ENCODE measurements around the gene NPW. TPM values are rescaled to one million over a fixed set of nuclear protein-coding genes. Genes with fewer than 3 reads are reported as not detected.

The NPW gene
- total RNA-seq, 2 experiments from 2014 or later, result 0.85 to 3.7 TPM

DNA sequence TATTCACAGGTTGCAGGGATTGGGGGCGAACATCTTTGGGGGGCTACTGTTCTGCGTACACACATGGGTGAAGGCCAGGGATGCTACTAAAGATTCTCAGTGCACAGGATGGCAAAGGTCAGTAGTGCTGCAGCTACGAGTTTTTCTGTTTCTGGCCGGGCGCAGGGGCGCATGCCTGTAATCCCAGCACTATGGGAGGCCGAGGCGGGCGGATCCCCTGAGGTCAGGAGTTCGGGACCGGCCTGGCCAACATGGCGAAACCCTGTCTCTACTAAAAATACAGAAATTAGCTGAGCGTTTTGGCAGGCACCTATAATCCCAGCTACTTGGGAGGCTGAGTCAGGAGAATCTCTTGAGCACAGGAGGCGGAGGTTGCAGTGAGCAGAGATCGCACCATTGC lies 6.1 kb upstream of the NPW start:
- intact Hi-C loops (cut with micrococcal nuclease; ENCODE audit: unreplicated experiment), result no loop called here
- no peak overlapping the region for H3K27ac ChIP-seq (ENCODE audit: low read depth, low read length, poor library complexity, severe bottlenecking)

DNA sequence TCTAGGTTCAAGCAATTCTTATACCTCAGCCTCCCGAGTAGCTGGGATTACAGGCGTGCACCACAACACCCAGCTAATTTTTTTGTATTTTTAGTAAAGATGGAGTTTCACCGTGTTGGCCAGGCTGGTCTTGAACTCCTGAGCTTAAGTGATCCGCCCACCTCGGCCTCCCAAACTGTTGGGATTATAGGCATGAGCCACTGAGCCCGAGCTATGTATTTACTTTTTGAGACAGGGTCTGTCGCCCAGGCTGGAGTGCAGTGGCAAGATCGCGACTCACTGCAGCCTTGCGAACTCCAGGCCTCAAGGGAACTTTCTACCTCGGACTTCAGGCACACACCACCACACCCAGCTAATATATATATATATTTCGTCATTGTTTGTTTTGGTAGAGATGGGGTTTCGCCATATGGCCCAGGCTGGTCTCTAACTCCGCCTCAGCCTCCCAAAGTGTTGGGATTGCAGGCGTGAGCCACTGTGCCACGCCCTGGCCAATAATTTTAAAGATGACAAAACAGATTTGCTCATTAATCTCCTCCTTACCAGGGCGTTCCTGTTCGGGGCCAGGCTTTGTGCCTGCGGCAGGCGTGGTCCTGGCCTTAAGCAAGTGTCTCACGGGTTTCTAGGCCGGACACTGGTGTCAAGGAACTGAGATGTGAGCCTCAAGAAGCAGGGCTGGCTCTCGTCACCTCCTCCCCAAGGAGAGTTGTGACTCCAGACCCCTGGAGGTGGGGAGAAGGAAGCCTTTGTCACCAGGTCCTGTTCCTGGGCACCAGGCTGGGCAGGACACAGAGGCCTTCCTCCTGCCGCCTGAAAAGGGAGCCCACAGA lies 4.3 kb upstream of the NPW start:
- H3K79me2 ChIP-seq (ENCODE audit: insufficient read depth, low read depth, low read length), result peaks cover 5% of the 10 kb centered on the region; the same call in 1 of the 2 replicates
- H3K4me2 ChIP-seq (ENCODE audit: low read length), result no peak overlapping the region
- H3K4me1 ChIP-seq (ENCODE audit: insufficient read depth, low read length, poor library complexity, severe bottlenecking), result peaks cover 6% of the 10 kb centered on the region
- POLR2A ChIA-PET, result interaction anchor here (0.6 kb wide), 1 partner anchor 199 kb away, joined by 3 read pairs; the partner anchor contains the start of gene PGP
- H3K4me3 ChIP-seq (ENCODE audit: low read depth, low read length, poor library complexity, severe bottlenecking), result no peak overlapping the region
- no peaks in the 10 kb centered on the region for H3K9me3 ChIP-seq (ENCODE audit: low read length)
- H4K20me1 ChIP-seq (ENCODE audit: insufficient read depth, low read length), result no peaks in the 10 kb centered on the region
- BruUV-seq (replicated peaks), result no TSS peak
- H3K36me3 ChIP-seq (ENCODE audit: insufficient read depth, low read length), result no peaks in the 10 kb centered on the region
- no peak overlapping the region for H2AFZ ChIP-seq (ENCODE audit: low read length)
- H3K9me2 ChIP-seq (ENCODE audit: insufficient read depth, low read length), result no peaks in the 10 kb centered on the region
- no peak for DNase-seq (ENCODE audit: low spot score)
- no peak overlapping the region for H3K27ac ChIP-seq (ENCODE audit: low read depth, low read length, poor library complexity, severe bottlenecking)
- TF ChIP-seq, protein P1, sequence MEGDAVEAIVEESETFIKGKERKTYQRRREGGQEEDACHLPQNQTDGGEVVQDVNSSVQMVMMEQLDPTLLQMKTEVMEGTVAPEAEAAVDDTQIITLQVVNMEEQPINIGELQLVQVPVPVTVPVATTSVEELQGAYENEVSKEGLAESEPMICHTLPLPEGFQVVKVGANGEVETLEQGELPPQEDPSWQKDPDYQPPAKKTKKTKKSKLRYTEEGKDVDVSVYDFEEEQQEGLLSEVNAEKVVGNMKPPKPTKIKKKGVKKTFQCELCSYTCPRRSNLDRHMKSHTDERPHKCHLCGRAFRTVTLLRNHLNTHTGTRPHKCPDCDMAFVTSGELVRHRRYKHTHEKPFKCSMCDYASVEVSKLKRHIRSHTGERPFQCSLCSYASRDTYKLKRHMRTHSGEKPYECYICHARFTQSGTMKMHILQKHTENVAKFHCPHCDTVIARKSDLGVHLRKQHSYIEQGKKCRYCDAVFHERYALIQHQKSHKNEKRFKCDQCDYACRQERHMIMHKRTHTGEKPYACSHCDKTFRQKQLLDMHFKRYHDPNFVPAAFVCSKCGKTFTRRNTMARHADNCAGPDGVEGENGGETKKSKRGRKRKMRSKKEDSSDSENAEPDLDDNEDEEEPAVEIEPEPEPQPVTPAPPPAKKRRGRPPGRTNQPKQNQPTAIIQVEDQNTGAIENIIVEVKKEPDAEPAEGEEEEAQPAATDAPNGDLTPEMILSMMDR (conservative IDR thresholded peaks at IDR 0.05; ENCODE audit: low read length), result no peak
- no peak for TF ChIP-seq EZH2phosphoT487 (IDR thresholded peaks at IDR 0.05; ENCODE audit: borderline replicate concordance, low read depth, low read length)
- intact Hi-C loops (cut with micrococcal nuclease; ENCODE audit: unreplicated experiment), result no loop called here
- CTCF ChIA-PET (ENCODE audit: unreplicated experiment), result no interaction called here

More for the DNA sequence above, 6.1 kb upstream of the NPW start:
- H4K20me1 ChIP-seq (ENCODE audit: insufficient read depth, low read length), result peaks cover 5% of the 10 kb centered on the region; the same call in 1 of the 2 replicates
- no peaks in the 10 kb centered on the region for H3K9me3 ChIP-seq (ENCODE audit: low read length)
- H3K9me2 ChIP-seq (ENCODE audit: insufficient read depth, low read length), result no peaks in the 10 kb centered on the region
- TF ChIP-seq, protein P1 (conservative IDR thresholded peaks at IDR 0.05; ENCODE audit: low read length), result no peak
- no peak for TF ChIP-seq EZH2phosphoT487 (IDR thresholded peaks at IDR 0.05; ENCODE audit: borderline replicate concordance, low read depth, low read length)
- no TSS peak for BruUV-seq (replicated peaks)
- CTCF ChIA-PET (ENCODE audit: unreplicated experiment), result no interaction called here
- H3K4me3 ChIP-seq (ENCODE audit: low read depth, low read length, poor library complexity, severe bottlenecking), result no peak overlapping the region
- POLR2A ChIA-PET, result no interaction called here
- peaks cover 10% of the 10 kb centered on the region for H3K4me1 ChIP-seq (ENCODE audit: insufficient read depth, low read length, poor library complexity, severe bottlenecking)
- peaks cover 19% of the 10 kb centered on the region for H3K79me2 ChIP-seq (ENCODE audit: insufficient read depth, low read depth, low read length)
- H3K4me2 ChIP-seq (ENCODE audit: low read length), result no peak overlapping the region
- no peak for DNase-seq (ENCODE audit: low spot score)
- no peaks in the 10 kb centered on the region for H3K36me3 ChIP-seq (ENCODE audit: insufficient read depth, low read length)
- no peak overlapping the region for H2AFZ ChIP-seq (ENCODE audit: low read length)

DNA sequence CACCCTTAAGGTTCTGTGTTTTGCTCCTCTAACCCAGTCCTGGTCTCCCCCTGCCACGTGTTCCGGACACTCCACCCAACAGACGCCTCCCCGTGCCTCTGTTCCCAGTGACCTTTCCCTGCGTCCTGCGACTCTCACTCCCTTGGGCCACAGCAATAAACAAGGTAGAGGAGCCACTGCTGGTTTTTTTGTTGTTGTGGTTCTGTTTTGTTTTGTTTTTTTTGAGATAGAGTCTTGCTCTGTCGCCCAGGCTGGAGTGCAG lies 3.7 kb upstream of the NPW start:
- no peak for DNase-seq (ENCODE audit: low spot score)
- no TSS peak for BruUV-seq (replicated peaks)
- Histone ChIP-seq H2AFZ (ENCODE audit: low read length) (no peak overlapping the region), H3K4me3 (ENCODE audit: low read depth, low read length, poor library complexity, severe bottlenecking) (no peak overlapping the region), H3K4me1 (ENCODE audit: insufficient read depth, low read length, poor library complexity, severe bottlenecking) (peaks cover under 1% of the 10 kb centered on the region), H3K9me3 (ENCODE audit: low read length) (no peaks in the 10 kb centered on the region), H3K9me2 (ENCODE audit: insufficient read depth, low read length) (no peaks in the 10 kb centered on the region), H3K79me2 (ENCODE audit: insufficient read depth, low read depth, low read length) (no peaks in the 10 kb centered on the region), H3K27ac (ENCODE audit: low read depth, low read length, poor library complexity, severe bottlenecking) (no peak overlapping the region), H4K20me1 (ENCODE audit: insufficient read depth, low read length) (no peaks in the 10 kb centered on the region), H3K36me3 (ENCODE audit: insufficient read depth, low read length) (no peaks in the 10 kb centered on the region), H3K4me2 (ENCODE audit: low read length) (no peak overlapping the region)
- intact Hi-C loops (cut with micrococcal nuclease; ENCODE audit: unreplicated experiment), result no loop called here
- ChIA-PET POLR2A (interaction anchor here (0.6 kb wide), 2 partner anchors 42 to 199 kb away, joined by 3 read pairs; partner anchors contain the start of gene PGP), CTCF (ENCODE audit: unreplicated experiment) (no interaction called here)
- TF ChIP-seq EZH2phosphoT487 (IDR thresholded peaks at IDR 0.05; ENCODE audit: borderline replicate concordance, low read depth, low read length), result no peak
- TF ChIP-seq, protein P1 (conservative IDR thresholded peaks at IDR 0.05; ENCODE audit: low read length), result no peak

All from OCI-LY7 (cell line).